Measurements from ENCODE around the gene OR2AG2.

The OR2AG2 gene

DNA sequence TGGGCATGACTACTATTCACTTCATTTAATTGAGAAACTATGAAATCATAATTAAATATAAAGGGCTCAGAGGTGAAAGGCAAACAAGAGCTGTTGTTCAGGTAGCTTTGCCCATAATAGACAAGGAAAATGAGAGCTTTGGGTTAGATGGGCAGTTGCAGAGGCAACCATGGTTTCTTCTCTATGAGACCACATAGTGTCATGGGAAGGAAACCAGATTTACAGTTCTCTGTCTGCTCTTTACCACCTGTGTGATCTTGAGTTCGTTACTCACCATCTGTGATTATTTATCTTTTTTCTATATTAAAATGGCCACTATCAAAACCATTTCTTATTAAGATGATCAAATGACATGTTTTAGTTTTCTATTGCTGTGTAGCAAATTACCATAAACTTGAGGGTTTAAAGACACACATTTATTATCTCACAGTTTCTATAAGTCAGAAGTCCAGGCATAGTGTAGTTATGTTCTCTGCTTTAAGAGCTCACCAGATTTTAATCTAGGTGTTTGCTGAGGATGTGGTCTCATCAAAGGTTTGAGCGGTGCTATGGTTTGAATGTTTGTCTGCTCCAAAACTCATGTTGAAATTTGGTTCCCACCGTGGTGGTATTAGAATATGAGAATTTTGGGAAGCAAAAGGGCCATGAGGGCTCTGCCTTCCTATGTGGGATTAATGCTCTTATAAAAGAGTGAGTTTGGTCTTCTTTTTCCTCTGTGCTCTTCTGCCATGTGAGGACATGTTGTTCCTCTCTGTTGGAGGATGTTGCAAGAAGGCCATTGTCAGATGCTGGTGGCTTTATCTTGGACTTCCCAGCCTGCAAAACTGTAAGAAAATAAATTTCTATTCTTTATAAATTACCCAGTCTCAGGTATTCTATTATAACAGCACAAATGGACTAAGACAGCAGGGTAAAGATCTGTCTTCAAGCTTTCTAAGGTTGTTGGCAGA lies 38.2 kb downstream of the OR2AG2 start:
- no peak for DNase-seq (ENCODE audit: low read depth)
- TF ChIP-seq, protein P1, sequence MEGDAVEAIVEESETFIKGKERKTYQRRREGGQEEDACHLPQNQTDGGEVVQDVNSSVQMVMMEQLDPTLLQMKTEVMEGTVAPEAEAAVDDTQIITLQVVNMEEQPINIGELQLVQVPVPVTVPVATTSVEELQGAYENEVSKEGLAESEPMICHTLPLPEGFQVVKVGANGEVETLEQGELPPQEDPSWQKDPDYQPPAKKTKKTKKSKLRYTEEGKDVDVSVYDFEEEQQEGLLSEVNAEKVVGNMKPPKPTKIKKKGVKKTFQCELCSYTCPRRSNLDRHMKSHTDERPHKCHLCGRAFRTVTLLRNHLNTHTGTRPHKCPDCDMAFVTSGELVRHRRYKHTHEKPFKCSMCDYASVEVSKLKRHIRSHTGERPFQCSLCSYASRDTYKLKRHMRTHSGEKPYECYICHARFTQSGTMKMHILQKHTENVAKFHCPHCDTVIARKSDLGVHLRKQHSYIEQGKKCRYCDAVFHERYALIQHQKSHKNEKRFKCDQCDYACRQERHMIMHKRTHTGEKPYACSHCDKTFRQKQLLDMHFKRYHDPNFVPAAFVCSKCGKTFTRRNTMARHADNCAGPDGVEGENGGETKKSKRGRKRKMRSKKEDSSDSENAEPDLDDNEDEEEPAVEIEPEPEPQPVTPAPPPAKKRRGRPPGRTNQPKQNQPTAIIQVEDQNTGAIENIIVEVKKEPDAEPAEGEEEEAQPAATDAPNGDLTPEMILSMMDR (conservative IDR thresholded peaks at IDR 0.05; ENCODE audit: low read depth, low read length), result no peak
- H3K4me3 ChIP-seq (ENCODE audit: low read depth, low read length), result no peak overlapping the region

DNA sequence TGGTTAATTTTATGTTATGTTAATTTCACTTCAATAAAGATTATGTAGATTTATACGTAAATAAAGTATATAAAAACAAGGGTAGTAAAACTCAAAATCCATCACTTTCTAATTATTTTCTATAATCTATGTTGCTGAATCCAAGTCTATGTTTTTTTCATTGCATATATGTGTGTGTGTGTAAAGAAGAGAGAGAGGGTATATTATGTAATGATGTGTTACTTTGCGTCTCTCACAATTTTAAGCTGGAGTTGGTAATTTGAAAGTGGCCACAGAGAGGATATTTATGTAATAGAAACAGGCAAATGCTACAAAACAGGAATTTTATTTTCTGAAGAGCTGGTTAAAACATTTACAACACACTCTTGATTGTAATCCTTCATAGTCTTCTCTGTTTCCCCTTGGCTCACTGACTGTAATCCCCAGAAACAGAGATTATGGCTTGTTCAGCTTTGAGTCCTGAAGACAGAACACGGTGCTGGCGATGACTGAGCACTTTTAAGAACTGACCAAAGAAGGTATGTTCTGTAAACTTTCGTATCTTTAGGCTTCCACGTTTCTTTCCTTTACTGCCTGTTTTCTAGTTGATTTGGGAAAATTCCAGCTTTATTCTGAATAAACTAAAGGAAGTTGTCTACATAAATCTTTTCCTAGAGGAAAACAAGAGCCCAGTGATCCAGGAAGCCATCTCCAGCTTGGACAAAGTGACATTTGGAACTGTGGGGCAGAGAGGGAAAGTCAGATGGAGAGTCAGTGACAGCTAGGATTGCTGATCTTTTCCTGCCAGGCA lies 43.6 kb downstream of the OR2AG2 start:
- no peak overlapping the region for H3K4me3 ChIP-seq (ENCODE audit: low read depth, low read length)
- TF ChIP-seq, protein P1 (conservative IDR thresholded peaks at IDR 0.05; ENCODE audit: low read depth, low read length), result no peak
- no peak for DNase-seq (ENCODE audit: low read depth)

DNA sequence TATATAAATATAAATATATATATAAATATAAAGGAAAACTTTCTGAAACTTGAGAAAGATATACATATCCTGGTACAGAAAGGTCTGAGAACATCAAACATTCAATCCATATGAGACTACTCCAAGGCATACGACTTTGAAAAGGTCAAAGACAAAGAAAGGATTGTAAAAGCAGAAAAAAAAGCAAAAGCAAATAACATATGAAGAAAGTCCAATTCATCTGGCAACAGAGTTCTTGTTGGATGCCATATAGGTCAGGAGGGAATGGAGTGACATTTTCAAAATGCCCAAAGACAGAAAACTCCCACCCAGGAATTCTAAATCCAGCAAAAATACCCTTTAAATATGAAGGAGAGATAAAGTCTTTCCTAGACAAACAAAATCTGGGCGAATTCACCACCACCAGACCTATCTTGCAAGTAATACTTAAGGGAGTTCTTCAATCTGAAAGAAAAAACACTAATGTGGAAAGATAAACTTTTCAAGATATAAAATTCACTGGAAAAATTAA lies 46.3 kb downstream of the OR2AG2 start:
- DNase-seq (ENCODE audit: low read depth), result no peak
- TF ChIP-seq, protein P1 (conservative IDR thresholded peaks at IDR 0.05; ENCODE audit: low read depth, low read length), result no peak
- H3K4me3 ChIP-seq (ENCODE audit: low read depth, low read length), result no peak overlapping the region

DNA sequence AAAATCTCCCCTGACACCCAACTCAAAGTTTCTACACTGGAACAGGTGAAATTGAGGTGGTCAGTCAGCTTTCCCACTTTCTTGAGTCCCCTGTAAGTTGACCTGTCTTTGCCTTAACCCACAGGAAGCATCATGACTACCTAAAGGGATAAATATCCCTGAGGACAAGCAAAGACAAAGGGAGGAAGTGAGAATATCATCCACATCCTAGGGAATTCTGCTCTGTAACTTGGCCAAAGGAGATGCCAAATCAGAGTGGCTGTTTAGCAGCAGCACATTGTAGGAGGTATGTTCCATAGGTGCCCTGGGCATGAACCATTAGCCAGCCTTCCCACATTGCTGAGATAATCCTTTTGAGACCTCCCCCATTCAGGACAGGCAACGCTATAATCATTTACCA lies 47.8 kb downstream of the OR2AG2 start:
- DNase-seq (ENCODE audit: low read depth), result no peak
- no peak overlapping the region for H3K4me3 ChIP-seq (ENCODE audit: low read depth, low read length)
- TF ChIP-seq, protein P1 (conservative IDR thresholded peaks at IDR 0.05; ENCODE audit: low read depth, low read length), result no peak

DNA sequence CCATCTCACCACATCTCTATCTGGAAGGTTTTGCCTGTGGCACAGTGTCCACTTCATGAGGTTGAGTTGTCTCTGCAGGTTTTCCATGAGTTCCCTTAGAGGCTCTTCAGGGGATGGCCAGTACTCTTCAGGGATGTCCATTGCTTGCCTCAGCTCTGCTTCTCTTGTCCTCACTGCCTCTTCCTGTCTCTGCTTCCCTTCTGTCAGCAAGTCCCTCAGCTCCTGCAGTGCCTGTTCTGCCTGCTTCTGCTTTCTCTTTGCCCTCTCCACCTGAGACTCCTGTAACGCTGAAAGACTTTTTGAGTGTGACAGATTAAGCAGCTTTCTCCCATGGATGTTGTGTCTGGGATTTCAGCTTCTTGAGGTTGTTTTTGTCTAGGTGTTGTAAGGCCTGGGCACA lies 50.4 kb downstream of the OR2AG2 start:
- no peak for DNase-seq (ENCODE audit: low read depth)
- H3K4me3 ChIP-seq (ENCODE audit: low read depth, low read length), result no peak overlapping the region
- TF ChIP-seq, protein P1 (conservative IDR thresholded peaks at IDR 0.05; ENCODE audit: low read depth, low read length), result no peak

DNA sequence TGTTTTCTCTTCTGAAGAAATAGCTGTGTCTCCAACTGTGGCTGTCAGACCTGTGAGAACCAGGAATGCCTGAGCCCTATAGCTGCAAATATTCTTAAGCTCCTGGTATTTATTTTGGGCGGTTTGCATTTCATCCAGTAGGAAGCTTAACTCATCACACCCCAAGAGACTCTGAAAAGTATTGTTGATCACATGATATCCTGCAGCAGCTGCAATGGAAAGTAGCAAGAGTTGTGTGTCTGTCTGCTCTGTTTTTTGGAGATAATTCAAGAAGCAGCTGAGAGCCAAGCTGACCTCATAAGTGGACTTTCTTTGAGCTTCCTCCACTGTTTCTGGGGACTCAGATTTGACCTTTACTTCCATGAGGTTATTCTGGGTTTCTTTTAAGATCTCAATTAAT lies 52.2 kb downstream of the OR2AG2 start:
- H3K4me3 ChIP-seq (ENCODE audit: low read depth, low read length), result no peak overlapping the region
- TF ChIP-seq, protein P1 (conservative IDR thresholded peaks at IDR 0.05; ENCODE audit: low read depth, low read length), result no peak
- peak; percentile 49 for DNase-seq (ENCODE audit: low read depth)
